ENCODE measurements around the gene ZDHHC19.
A peak's percentile ranks its signal among the peaks of the same experiment; 100 is the strongest.
"Not testable (repeated sequence)": the region's sequence is repeated elsewhere in the genome, so short reads cannot be mapped to it uniquely, and the experiment has no call there.

The ZDHHC19 gene

GRCh38 chr3:196177967-196178366, 33.2 kb downstream of the ZDHHC19 start:
- DNase-seq (ENCODE audit: low spot score): no peak

- no peak for DNase-seq (ENCODE audit: low spot score)
These were observed 33.6 kb downstream of the ZDHHC19 start for GRCh38 chr3:196177567-196177966.

DNA sequence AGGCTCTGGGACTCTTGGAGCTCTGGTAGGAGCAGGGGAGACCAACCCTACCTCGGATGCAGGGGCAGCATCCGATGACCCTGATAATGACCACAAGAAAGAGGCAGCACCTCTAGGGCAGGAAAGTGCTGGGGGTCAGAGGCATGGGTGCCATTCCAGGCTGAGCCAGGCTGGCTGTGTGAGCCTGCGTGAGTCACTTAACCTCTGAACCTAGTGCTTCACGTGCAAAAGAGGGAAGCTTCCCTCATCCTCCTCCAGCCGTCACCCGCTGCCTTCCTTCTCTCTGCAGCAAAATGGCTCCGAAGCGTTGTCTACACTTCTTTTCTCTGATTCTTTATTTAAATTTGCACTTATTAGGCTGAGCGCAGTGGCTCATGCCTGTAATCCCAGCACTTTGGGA, 35.5 kb downstream of the ZDHHC19 start:
- DNase-seq (ENCODE audit: low spot score): no peak

GRCh38 chr3:196175116-196175625, 36.0 kb downstream of the ZDHHC19 start:
- DNase-seq (ENCODE audit: low spot score): no peak

DNA sequence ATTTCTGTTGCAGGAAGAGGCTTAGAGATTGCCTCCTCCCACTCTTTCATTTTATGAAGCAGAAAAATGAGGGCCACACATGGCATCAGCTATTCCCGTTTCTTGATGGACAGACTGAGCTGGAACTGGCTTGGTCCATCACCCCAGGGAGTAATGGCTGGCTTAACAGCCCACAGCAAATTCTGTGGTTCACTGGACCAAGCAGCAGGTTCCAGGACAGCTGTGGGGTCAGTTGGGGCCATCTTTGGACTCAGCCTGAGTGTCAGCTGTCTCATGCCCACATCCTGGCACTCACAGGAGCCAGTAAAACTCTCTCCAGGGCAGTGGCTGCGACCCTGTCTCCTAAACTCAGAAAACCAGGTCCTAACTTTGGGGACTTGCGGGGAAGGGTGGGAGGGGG, 36.5 kb downstream of the ZDHHC19 start:
- DNase-seq (ENCODE audit: low spot score): no peak

DNA sequence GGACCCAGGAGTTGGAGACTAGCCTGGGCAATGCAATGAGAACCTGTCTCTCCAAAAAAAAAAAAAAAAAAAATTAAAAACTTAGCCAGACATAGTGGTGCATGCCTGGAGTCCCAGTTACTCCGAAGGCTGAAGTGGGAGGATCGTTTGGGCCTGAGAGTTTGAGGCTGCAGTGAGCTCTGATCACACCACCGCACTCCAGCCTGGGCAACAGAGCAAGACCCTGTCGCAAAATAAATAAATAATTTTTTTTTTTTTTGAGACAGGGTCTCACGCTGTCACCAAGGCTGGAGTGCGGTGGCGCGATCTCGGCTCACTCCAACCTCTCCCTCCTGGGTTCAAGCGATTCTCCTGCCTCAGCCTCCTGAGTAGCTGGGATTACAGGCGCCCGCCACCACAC, 40.9 kb downstream of the ZDHHC19 start:
- DNase-seq (ENCODE audit: low spot score): not testable (repeated sequence)

- no peak for DNase-seq (ENCODE audit: low spot score)
These were observed 41.4 kb downstream of the ZDHHC19 start for GRCh38 chr3:196169836-196170240.

DNA sequence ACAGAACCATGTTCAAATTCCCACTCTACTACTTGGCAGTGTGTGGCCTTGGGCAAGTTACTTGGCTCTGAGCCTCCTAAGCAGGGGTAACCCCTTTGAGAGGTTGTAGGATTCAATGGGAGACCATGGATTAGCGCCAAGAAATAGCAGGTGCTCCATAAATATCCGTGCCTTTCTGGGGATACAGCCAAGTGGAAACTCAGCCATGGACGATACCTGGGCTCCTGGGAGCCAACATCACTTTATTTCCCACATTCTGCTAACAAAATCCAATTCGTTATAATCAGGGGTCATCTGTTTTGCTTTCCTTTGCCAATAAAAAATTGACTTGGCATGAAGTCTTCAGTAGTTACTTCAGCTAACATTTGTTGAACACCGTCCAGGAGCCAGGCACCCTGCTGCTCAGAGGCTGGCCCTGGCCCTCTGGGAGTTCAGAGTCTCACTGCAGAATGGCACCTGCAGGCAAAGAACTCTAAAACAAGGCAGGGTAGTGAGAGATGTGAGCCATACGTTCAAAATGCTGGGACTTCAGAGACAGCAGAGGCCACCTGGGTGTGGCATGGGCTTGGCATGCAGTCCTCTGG, 42.3 kb downstream of the ZDHHC19 start:
- DNase-seq (ENCODE audit: low spot score): peak; percentile 52

- no peak for DNase-seq (ENCODE audit: low spot score)
These were observed 44.5 kb downstream of the ZDHHC19 start for GRCh38 chr3:196166741-196167140.

GRCh38 chr3:196165850-196166249, 45.4 kb downstream of the ZDHHC19 start:
- DNase-seq (ENCODE audit: low spot score): peak; percentile 18

- not testable (repeated sequence) for DNase-seq (ENCODE audit: low spot score)
These were observed 46.1 kb downstream of the ZDHHC19 start for GRCh38 chr3:196165006-196165575.

DNA sequence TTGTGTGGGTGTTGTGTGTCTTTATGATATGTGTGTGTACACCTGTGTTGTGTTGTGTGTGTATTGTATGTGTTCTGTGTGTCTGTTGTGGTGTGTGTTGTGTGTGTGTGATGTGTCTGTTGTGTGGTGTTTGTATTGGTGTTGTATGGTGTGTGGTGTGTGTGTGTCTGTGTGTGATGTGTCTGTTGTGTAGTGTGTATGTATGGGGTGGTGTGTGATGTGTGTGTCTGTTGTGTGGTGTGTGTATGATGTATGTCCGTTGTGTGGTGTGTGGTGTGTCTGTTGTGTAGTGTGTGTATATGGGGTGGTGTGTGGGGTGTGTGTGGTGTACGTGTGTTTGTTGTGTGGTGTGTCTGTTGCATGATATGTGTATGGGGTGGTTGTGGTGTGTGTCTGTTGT, 46.6 kb downstream of the ZDHHC19 start:
- DNase-seq (ENCODE audit: low spot score): no peak

DNA sequence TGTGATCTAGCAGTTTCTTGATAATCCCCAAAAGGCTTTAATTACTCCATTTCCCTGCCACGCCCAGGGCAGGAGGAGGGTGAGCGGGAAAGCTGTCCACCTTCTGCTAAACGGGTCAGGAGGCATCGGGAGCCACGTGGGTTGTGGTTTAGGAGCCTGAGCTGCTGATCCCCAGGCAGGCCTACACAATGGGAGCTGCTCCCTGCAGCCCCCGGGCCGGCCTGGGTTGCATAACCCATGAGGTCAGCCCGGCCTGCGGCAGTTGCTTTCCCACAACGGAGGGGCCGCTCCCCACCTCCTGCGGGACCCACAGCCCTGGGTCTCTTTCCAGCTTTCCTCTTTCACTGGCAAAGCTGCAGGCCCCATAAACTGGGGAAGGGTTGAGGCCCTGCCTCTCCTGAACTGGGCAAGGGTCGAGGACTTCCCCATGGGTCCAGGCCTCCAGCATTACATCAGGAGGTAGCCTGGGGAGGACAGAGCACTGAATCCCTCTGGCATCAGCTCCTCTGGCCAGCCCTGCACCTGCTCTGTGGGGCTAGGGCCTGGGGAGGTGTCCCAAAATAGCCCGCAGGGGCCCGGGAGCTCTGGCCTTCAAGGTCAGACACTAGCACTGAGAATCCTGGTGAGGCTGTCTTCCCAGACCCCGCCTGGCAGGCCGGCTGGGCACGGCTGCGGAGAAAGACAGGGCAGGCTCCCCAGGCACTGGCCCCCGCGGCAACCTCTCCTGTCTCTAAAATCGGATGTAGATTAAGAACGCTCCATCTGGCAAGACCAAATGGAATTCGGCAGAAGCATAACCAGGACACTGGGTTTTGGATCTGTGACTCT, 47.3 kb downstream of the ZDHHC19 start:
- peak; percentile 26 for DNase-seq (ENCODE audit: low spot score)

DNA sequence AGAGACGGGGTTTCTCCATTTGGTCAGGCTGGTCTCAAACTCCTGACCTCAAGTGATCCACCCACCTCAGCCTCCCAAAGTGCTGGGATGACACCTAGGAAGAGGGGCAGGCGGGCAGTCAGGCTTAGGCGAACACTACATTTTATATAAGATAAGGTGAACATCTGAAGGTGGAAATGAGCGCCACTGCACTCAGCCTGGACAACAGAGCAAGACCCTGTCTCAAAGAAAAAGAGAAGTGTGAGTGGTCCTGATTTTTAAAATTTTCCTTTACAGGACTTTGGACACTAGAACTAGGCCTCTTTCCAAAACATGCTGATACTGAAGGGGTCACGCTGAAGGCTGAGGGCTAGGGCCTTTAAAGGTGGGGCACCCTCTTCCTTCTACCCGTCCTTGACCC, 48.0 kb downstream of the ZDHHC19 start:
- no peak for DNase-seq (ENCODE audit: low spot score)

DNA sequence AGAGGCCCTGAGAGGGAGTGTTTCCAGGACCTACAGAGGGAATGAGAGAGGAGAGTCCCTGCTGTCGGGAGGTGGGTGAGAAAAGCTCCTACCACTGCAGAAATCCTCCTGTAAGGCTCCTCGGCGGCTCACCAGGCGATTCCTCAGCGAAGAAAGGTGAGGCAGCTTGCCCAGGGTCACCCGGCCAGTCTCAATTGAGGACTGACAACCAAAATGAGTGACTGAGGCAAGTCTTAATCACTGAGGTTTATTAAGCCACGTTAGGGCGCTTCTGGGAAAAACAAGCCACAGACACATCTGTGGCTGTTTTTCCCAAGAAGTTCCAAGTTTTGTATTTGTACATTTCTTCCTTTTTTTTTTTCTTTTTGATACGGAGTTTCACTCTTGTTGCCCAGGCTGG, 48.5 kb downstream of the ZDHHC19 start:
- DNase-seq (ENCODE audit: low spot score): peak; percentile 3

- DNase-seq (ENCODE audit: low spot score): peak; percentile 56
These were observed 51.0 kb downstream of the ZDHHC19 start for GRCh38 chr3:196159952-196160804.

- DNase-seq (ENCODE audit: low spot score): no peak
These were observed 51.7 kb downstream of the ZDHHC19 start for GRCh38 chr3:196159526-196159925.

DNA sequence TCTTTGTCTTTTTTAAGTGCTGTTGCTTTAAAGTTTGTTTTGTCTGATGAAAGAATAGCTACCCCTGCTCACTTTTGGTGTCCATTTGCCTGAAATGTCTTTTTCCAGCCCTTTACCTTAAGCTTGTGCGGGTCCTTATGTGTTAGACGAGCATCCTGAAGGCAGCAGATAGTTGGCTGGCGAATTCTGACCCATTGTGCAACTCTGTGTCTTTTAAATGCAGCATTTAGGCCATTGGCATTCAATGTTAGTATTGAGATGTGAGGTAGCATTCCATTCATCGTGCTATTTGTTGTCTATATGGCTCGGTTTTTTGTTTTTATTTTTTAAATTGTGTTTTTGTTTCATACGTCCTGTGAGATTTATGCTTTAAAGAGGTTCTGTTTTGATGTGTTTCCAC, 55.0 kb downstream of the ZDHHC19 start:
- no peak for DNase-seq (ENCODE audit: low spot score)

DNA sequence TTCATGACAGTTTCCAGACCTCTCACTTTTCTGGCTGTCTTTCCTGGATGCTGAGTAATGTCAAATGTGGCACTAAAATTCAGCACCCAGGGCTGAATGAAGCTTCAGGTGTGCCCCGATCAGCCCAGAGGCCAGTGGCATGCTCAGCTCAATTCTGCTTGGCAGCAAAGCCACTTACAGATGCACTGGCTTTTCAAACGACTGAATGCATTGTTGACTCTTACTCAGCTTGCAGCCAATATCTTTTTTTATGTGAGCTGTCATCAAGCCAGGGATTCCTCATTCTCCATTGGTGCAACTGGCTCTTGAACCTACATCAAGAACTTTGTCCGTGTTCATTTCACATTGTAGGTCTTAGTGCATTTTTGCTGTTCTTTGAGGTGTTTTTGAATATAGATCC, 60.7 kb downstream of the ZDHHC19 start:
- no peak for DNase-seq (ENCODE audit: low spot score)

- no peak for DNase-seq (ENCODE audit: low spot score)
These were observed 61.3 kb downstream of the ZDHHC19 start for GRCh38 chr3:196149831-196150301.

GRCh38 chr3:196149375-196149774, 61.8 kb downstream of the ZDHHC19 start:
- no peak for DNase-seq (ENCODE audit: low spot score)

Data from iPS-NIHi11 (cell line).